GM23338 (cell line): ENCODE results near the gene GPR152.

ENCODE experiments used
- EZH2 ChIP-seq: fragments of 200-600 bp; sonication (generic); IDR thresholded peaks from one replicate; pipeline ENCODE4 v1.8.0; 2017; ENCODE audit warnings: antibody characterized with exemption, mild to moderate bottlenecking, low read depth; ENCODE audit not compliant: unreplicated experiment
- JUNB ChIP-seq: IDR thresholded peaks from one replicate; pipeline ENCODE4 v1.6.1; 2016; ENCODE audit warnings: antibody characterized with exemption; ENCODE audit not compliant: unreplicated experiment
- NANOG ChIP-seq: IDR thresholded peaks from 2 replicates; pipeline ENCODE4 v1.6.1; 2016; ENCODE audit warnings: antibody characterized with exemption, borderline replicate concordance
- POLR2AphosphoS5 ChIP-seq: IDR thresholded peaks from 2 replicates; pipeline ENCODE4 v1.6.1; 2016; ENCODE audit warnings: antibody characterized with exemption, low read depth
- ZNF114 ChIP-seq: fragments of 250-450 bp; sonication (Bioruptor Pico); IDR thresholded peaks from 2 replicates; pipeline ENCODE4 v1.5.0; 2020; ENCODE audit warnings: mild to moderate bottlenecking, moderate library complexity
- ZNF331 ChIP-seq: fragments of 250-450 bp; sonication (Bioruptor Pico); IDR thresholded peaks from 2 replicates; pipeline ENCODE4 v1.5.0; 2020; ENCODE audit warnings: low read depth, mild to moderate bottlenecking, moderate library complexity
- TF ChIP-seq, protein P1 (sequence below), 2 experiments: fragments of 200-600 bp in 1 of 2; sonication (generic) in 1 of 2; conservative IDR thresholded peaks; 2 replicates each; pipeline versions ENCODE4 v1.5.1 to v1.6.1; 2016 to 2017; ENCODE audit warnings: antibody characterized with exemption in 2 of 2, low read depth in 2 of 2, mild to moderate bottlenecking in 2 of 2, moderate library complexity in 1 of 2
- TF ChIP-seq, protein P2 (sequence below): IDR thresholded peaks from one replicate; pipeline ENCODE4 v1.6.1; 2018; ENCODE audit warnings: antibody characterized with exemption; ENCODE audit not compliant: unreplicated experiment
- TF ChIP-seq, protein P3 (sequence below): IDR thresholded peaks from 2 replicates; pipeline ENCODE4 v1.6.1; 2016; ENCODE audit warnings: antibody characterized with exemption

DNA sequence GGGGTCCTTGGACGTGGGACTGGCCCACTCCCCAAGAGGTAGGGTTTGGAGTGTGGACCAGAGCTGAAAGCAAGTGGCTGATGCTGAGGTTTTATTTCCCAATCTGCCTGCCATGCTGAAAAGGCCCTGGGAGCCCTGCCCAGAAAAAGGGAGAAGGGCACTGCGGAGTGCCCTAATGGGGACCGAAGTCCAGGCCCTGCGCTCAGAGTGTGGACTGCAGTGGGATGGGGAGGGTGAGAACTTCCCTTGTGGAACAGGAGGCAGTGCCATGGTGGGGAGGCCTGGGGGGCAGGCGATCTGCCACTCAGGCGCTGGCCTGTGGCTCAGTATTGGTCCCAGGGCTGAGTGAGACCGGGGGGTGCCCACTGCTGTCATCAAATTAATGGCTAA lies 4.3 kb downstream of the GPR152 start:
- TF ChIP-seq NANOG (no peak), POLR2AphosphoS5 (no peak), EZH2 (no peak), JUNB (no peak), ZNF114 (CRISPR knock-in tag) (no peak), ZNF331 (CRISPR knock-in tag) (no peak)
- TF ChIP-seq, protein P1, sequence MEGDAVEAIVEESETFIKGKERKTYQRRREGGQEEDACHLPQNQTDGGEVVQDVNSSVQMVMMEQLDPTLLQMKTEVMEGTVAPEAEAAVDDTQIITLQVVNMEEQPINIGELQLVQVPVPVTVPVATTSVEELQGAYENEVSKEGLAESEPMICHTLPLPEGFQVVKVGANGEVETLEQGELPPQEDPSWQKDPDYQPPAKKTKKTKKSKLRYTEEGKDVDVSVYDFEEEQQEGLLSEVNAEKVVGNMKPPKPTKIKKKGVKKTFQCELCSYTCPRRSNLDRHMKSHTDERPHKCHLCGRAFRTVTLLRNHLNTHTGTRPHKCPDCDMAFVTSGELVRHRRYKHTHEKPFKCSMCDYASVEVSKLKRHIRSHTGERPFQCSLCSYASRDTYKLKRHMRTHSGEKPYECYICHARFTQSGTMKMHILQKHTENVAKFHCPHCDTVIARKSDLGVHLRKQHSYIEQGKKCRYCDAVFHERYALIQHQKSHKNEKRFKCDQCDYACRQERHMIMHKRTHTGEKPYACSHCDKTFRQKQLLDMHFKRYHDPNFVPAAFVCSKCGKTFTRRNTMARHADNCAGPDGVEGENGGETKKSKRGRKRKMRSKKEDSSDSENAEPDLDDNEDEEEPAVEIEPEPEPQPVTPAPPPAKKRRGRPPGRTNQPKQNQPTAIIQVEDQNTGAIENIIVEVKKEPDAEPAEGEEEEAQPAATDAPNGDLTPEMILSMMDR (conservative IDR thresholded peaks at IDR 0.05; ENCODE audit: low read depth in 2 of 2), result no peak
- TF ChIP-seq, protein P2, sequence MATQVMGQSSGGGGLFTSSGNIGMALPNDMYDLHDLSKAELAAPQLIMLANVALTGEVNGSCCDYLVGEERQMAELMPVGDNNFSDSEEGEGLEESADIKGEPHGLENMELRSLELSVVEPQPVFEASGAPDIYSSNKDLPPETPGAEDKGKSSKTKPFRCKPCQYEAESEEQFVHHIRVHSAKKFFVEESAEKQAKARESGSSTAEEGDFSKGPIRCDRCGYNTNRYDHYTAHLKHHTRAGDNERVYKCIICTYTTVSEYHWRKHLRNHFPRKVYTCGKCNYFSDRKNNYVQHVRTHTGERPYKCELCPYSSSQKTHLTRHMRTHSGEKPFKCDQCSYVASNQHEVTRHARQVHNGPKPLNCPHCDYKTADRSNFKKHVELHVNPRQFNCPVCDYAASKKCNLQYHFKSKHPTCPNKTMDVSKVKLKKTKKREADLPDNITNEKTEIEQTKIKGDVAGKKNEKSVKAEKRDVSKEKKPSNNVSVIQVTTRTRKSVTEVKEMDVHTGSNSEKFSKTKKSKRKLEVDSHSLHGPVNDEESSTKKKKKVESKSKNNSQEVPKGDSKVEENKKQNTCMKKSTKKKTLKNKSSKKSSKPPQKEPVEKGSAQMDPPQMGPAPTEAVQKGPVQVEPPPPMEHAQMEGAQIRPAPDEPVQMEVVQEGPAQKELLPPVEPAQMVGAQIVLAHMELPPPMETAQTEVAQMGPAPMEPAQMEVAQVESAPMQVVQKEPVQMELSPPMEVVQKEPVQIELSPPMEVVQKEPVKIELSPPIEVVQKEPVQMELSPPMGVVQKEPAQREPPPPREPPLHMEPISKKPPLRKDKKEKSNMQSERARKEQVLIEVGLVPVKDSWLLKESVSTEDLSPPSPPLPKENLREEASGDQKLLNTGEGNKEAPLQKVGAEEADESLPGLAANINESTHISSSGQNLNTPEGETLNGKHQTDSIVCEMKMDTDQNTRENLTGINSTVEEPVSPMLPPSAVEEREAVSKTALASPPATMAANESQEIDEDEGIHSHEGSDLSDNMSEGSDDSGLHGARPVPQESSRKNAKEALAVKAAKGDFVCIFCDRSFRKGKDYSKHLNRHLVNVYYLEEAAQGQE, result no peak
- TF ChIP-seq, protein P3, sequence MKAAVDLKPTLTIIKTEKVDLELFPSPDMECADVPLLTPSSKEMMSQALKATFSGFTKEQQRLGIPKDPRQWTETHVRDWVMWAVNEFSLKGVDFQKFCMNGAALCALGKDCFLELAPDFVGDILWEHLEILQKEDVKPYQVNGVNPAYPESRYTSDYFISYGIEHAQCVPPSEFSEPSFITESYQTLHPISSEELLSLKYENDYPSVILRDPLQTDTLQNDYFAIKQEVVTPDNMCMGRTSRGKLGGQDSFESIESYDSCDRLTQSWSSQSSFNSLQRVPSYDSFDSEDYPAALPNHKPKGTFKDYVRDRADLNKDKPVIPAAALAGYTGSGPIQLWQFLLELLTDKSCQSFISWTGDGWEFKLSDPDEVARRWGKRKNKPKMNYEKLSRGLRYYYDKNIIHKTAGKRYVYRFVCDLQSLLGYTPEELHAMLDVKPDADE, result no peak
